ENCODE data around the gene ADARB1. TPM values are rescaled to one million over a fixed set of nuclear protein-coding genes. Genes with fewer than 3 reads are reported as not detected.

The ADARB1 gene
- polyA plus RNA-seq, 1 donor (not counting 4 experiments of a cell fraction or from before 2014, with no cell fraction given) = 13.0 TPM

DNA sequence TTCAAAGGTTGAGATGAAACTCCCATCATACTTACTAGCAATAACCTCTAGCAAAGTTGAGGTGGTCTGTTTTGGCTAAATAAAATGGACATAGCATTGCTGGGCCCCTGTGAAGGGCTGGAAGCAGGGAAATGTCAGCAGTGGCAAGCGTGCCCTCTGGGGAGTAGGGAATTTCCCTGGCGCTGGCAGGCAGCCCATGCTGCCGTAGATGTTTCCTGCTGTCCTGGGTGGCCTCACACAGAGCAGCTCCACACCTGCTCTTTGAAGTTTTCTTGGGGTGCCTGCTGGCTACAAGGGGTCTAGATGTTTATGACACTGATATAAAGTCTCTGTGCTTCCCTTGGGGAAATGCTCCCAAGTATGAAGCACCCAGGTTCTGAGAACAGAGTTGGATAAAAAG, 30.2 kb downstream of the ADARB1 start:
- no peak overlapping the region for H3K4me3 ChIP-seq (ENCODE audit: control insufficient read depth in 2 of 3, extremely low read depth in 1 of 3, insufficient read depth in 2 of 3, low read depth in 1 of 3, low read length in 3 of 3)
- H3K27ac ChIP-seq (ENCODE audit: control insufficient read depth, insufficient read depth, low read length) = no peak overlapping the region
- dilution Hi-C loops (cut with MboI; ENCODE audit: extremely low pct_ligation_motif_present, low sequenced_read_pairs) = no loop called here
- peaks cover 6% of the 10 kb centered on the region for H4K20me1 ChIP-seq (ENCODE audit: control insufficient read depth, extremely low read depth, insufficient read depth, low read length)
- peak overlapping the region; percentile 6 for H3K4me2 ChIP-seq (ENCODE audit: control insufficient read depth, extremely low read depth, insufficient read depth, low read depth, low read length)
- DNase-seq (ENCODE audit: low read depth, low spot score) (no peak), FAIRE-seq (peak; percentile 82)
- H3K9me3 ChIP-seq (ENCODE audit: control insufficient read depth, low read depth, low read length) = no peaks in the 10 kb centered on the region
- H3K36me3 ChIP-seq (ENCODE audit: control insufficient read depth in 2 of 2, extremely low read depth in 1 of 2, insufficient read depth in 2 of 2, low read length in 2 of 2) = no peaks in the 10 kb centered on the region
- H3K9ac ChIP-seq (ENCODE audit: control insufficient read depth, extremely low read depth, insufficient read depth, low read length) = no peak overlapping the region
- H3K4me1 ChIP-seq (ENCODE audit: control insufficient read depth, extremely low read depth, insufficient read depth, low read length) = peaks cover 28% of the 10 kb centered on the region
- H2AFZ ChIP-seq (ENCODE audit: control insufficient read depth, low read length) = no peak overlapping the region
- H3K27me3 ChIP-seq (ENCODE audit: control insufficient read depth, extremely low read depth, insufficient read depth, low read length) = no peaks in the 10 kb centered on the region
- H3K79me2 ChIP-seq (ENCODE audit: control insufficient read depth, insufficient read depth, low read length) = peaks cover 25% of the 10 kb centered on the region
- H3K9me1 ChIP-seq (ENCODE audit: control insufficient read depth, extremely low read depth, insufficient read depth, low read length) = no peaks in the 10 kb centered on the region
- TF ChIP-seq EZH2 (IDR thresholded peaks at IDR 0.05; ENCODE audit: low read length) = no peak
- TF ChIP-seq, protein P1, sequence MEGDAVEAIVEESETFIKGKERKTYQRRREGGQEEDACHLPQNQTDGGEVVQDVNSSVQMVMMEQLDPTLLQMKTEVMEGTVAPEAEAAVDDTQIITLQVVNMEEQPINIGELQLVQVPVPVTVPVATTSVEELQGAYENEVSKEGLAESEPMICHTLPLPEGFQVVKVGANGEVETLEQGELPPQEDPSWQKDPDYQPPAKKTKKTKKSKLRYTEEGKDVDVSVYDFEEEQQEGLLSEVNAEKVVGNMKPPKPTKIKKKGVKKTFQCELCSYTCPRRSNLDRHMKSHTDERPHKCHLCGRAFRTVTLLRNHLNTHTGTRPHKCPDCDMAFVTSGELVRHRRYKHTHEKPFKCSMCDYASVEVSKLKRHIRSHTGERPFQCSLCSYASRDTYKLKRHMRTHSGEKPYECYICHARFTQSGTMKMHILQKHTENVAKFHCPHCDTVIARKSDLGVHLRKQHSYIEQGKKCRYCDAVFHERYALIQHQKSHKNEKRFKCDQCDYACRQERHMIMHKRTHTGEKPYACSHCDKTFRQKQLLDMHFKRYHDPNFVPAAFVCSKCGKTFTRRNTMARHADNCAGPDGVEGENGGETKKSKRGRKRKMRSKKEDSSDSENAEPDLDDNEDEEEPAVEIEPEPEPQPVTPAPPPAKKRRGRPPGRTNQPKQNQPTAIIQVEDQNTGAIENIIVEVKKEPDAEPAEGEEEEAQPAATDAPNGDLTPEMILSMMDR (optimal IDR thresholded peaks at IDR 0.05 in 1 of 3, IDR thresholded peaks at IDR 0.05 in 1 of 3, conservative IDR thresholded peaks at IDR 0.05 in 1 of 3; ENCODE audit: extremely low read depth in 1 of 3, insufficient read depth in 2 of 3, low read length in 3 of 3) = no peak

DNA sequence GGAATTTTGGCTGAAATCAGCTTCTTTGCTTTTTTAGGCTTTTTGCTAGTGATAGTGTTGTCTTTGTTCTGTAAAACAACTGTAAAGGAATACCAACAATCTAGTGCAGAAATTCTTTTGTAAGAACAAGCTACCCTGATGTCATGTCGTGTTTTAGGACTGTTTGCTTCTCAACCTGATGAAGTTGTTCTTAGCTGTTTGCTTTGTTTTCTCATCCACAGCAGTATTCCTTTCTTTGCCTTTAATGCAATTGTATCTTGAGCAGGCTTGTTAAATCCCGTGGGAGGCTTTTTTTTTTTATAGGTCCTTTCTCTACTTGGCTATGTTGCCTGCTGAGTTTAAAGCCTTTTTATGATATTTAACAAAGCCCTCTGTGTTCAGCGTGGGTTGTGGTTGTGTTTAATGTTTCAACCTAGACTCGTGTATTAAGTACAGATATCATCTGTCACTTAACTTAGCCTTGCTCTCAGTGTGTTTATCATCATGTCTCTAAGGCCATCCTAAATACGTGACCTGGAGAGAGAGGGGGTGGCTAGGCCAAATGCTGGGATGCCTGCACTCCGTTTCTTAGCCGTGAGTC, 31.6 kb downstream of the ADARB1 start:
- no peak overlapping the region for H2AFZ ChIP-seq (ENCODE audit: control insufficient read depth, low read length)
- no peak overlapping the region for H3K4me3 ChIP-seq (ENCODE audit: control insufficient read depth in 2 of 3, extremely low read depth in 1 of 3, insufficient read depth in 2 of 3, low read depth in 1 of 3, low read length in 3 of 3)
- no peaks in the 10 kb centered on the region for H3K9me3 ChIP-seq (ENCODE audit: control insufficient read depth, low read depth, low read length)
- H3K36me3 ChIP-seq (ENCODE audit: control insufficient read depth in 2 of 2, extremely low read depth in 1 of 2, insufficient read depth in 2 of 2, low read length in 2 of 2) = no peaks in the 10 kb centered on the region
- FAIRE-seq (no peak), DNase-seq (ENCODE audit: low read depth, low spot score) (no peak)
- no peak overlapping the region for H3K4me2 ChIP-seq (ENCODE audit: control insufficient read depth, extremely low read depth, insufficient read depth, low read depth, low read length)
- H3K9ac ChIP-seq (ENCODE audit: control insufficient read depth, extremely low read depth, insufficient read depth, low read length) = no peak overlapping the region
- H3K27ac ChIP-seq (ENCODE audit: control insufficient read depth, insufficient read depth, low read length) = no peak overlapping the region
- peaks cover 25% of the 10 kb centered on the region for H3K79me2 ChIP-seq (ENCODE audit: control insufficient read depth, insufficient read depth, low read length)
- dilution Hi-C loops (cut with MboI; ENCODE audit: extremely low pct_ligation_motif_present, low sequenced_read_pairs) = no loop called here
- H3K27me3 ChIP-seq (ENCODE audit: control insufficient read depth, extremely low read depth, insufficient read depth, low read length) = no peaks in the 10 kb centered on the region
- H3K4me1 ChIP-seq (ENCODE audit: control insufficient read depth, extremely low read depth, insufficient read depth, low read length) = peaks cover 28% of the 10 kb centered on the region
- no peaks in the 10 kb centered on the region for H3K9me1 ChIP-seq (ENCODE audit: control insufficient read depth, extremely low read depth, insufficient read depth, low read length)
- no peak for TF ChIP-seq EZH2 (IDR thresholded peaks at IDR 0.05; ENCODE audit: low read length)
- TF ChIP-seq, protein P1 (optimal IDR thresholded peaks at IDR 0.05 in 1 of 3, IDR thresholded peaks at IDR 0.05 in 1 of 3, conservative IDR thresholded peaks at IDR 0.05 in 1 of 3; ENCODE audit: extremely low read depth in 1 of 3, insufficient read depth in 2 of 3, low read length in 3 of 3) = no peak
- peaks cover 6% of the 10 kb centered on the region for H4K20me1 ChIP-seq (ENCODE audit: control insufficient read depth, extremely low read depth, insufficient read depth, low read length)
